ENCODE measurements around the gene RAB24.

The RAB24 gene

DNA sequence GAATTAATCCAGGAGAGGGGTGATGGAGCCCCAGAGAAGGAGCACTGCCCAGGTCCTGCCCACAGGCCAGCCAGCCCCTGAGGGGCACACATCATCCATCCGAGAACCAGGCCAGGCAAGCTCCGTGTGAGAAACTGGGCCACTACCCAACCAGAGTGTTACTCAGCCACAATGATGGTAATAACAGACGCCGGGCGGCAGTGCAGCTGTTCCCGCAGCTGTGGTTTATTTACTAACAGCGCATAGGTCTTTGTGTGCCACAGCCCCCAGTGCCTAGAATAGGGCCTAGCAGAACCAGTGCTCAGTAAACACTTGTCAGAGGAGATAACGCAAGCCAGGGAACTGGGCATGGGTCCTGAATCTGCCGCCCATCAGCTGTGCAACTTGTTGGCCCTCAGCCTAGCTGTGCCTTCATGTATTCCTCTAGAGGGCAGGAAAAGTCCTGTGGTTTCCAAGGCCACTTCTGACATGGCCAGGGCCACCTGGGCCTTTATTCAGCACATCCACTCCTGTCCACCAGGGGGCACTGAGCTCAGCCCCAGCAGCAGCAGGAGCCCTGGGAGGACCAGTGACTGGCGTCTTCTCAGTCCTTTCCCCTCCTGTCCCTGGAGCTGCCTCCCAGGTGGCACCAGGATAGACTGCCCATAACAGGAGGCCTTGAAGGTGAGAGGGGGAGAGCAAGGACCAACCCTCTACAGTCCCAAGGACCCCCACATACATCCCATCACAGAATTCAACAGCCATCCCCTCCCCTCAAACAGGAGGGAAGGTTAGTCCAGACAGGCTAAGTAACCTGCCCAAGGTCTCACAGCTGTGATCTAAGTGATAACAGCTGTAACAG, 6.1 kb upstream of the RAB24 start:
- ATAC-seq = peak; percentile 48
- TF ChIP-seq BACH2 (CRISPR knock-in tag; IDR thresholded peaks at IDR 0.05; ENCODE audit: borderline replicate concordance) = no peak
- TF ChIP-seq, protein P1, sequence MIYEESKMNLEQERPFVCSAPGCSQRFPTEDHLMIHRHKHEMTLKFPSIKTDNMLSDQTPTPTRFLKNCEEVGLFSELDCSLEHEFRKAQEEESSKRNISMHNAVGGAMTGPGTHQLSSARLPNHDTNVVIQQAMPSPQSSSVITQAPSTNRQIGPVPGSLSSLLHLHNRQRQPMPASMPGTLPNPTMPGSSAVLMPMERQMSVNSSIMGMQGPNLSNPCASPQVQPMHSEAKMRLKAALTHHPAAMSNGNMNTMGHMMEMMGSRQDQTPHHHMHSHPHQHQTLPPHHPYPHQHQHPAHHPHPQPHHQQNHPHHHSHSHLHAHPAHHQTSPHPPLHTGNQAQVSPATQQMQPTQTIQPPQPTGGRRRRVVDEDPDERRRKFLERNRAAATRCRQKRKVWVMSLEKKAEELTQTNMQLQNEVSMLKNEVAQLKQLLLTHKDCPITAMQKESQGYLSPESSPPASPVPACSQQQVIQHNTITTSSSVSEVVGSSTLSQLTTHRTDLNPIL (CRISPR knock-in tag; IDR thresholded peaks at IDR 0.05; ENCODE audit: low read depth) = no peak
- no peak for TF ChIP-seq ARNTL (CRISPR knock-in tag; IDR thresholded peaks at IDR 0.05; ENCODE audit: borderline replicate concordance, low read depth)
- no peak for TF ChIP-seq ZNF8 (CRISPR knock-in tag; IDR thresholded peaks at IDR 0.05)
- TF ChIP-seq ISL1 (CRISPR knock-in tag; IDR thresholded peaks at IDR 0.05) = no peak
- TF ChIP-seq ESRRG (CRISPR knock-in tag; IDR thresholded peaks at IDR 0.05) = no peak
- no peak for TF ChIP-seq CSDC2 (CRISPR knock-in tag; IDR thresholded peaks at IDR 0.05)
- no peak for TF ChIP-seq TCF4 (CRISPR knock-in tag; IDR thresholded peaks at IDR 0.05; ENCODE audit: borderline replicate concordance)
- no peak for TF ChIP-seq SNAI2 (CRISPR knock-in tag; IDR thresholded peaks at IDR 0.05)
- TF ChIP-seq GLIS3 (CRISPR knock-in tag; IDR thresholded peaks at IDR 0.05) = no peak
- TF ChIP-seq, protein P2, sequence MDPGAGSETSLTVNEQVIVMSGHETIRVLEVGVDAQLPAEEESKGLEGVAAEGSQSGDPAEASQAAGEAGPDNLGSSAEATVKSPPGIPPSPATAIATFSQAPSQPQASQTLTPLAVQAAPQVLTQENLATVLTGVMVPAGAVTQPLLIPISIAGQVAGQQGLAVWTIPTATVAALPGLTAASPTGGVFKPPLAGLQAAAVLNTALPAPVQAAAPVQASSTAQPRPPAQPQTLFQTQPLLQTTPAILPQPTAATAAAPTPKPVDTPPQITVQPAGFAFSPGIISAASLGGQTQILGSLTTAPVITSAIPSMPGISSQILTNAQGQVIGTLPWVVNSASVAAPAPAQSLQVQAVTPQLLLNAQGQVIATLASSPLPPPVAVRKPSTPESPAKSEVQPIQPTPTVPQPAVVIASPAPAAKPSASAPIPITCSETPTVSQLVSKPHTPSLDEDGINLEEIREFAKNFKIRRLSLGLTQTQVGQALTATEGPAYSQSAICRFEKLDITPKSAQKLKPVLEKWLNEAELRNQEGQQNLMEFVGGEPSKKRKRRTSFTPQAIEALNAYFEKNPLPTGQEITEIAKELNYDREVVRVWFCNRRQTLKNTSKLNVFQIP (CRISPR knock-in tag; IDR thresholded peaks at IDR 0.05; ENCODE audit: borderline replicate concordance, low read depth) = no peak
- TF ChIP-seq PPARA (CRISPR knock-in tag; IDR thresholded peaks at IDR 0.05; ENCODE audit: borderline replicate concordance) = no peak
- no peak for TF ChIP-seq ZNF70 (CRISPR knock-in tag; IDR thresholded peaks at IDR 0.05)

DNA sequence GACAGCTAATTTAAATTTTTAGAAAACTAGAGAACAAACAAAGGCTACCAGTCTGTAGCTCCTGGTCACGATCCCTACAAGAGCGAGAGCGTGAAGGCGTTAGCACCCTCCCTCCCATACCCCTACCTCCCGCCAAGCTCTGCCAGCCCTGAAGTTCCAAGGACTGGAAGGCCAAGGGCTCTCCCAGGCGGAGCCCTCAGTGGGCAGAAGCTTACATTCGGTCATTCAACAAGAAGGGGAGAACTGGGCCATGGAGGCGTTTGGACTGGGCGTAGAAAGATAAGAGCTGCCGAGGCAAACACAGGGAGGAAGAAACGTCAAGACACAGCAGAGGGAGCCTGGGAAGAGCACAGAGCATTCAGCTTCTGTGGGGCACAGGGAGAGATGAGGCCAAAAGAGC, 5.2 kb upstream of the RAB24 start:
- TF ChIP-seq, protein P1 (CRISPR knock-in tag; IDR thresholded peaks at IDR 0.05; ENCODE audit: low read depth) = no peak
- TF ChIP-seq TCF4 (CRISPR knock-in tag; IDR thresholded peaks at IDR 0.05; ENCODE audit: borderline replicate concordance) (no peak), ESRRG (CRISPR knock-in tag; IDR thresholded peaks at IDR 0.05) (no peak)
- no peak for ATAC-seq

DNA sequence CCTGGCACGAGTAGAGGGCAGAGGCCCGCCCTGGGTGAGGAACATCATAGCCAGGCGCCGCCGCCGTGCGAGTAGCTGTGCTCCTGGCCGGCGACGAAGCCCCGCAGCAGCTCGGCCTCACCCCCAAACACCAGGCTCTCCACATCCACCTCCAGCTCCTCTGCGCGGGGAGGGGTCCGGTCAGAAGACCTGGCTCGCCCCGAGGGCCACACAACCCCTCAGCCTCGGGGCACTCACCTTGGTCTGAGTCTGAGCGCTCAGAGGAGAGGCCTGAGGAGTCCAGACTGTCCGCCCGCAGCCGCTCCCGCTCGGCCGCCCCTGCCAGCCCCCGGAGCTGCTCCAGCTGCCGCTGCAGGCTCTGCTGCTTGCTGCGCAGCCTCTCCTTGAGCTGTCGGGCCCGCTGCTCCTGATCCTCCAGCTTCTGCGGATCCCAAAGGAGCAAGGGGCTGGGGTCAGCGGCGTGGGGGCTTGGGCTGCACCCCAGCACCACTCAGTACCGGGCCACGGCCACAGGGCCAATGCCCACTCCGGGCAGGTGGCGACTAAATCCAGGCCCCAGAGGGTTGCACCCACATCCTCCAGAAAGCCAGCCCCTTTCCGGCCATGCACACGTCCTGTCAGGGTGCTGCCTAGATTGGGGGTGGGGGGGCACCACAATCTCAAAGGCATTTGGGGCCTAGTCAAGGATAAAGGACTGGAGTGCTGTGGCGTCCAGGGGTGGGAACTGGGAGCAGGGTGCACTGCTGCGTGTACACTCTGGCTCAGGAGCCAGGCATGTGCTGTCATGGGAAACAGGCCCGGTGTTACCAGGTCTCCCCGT, 4.2 kb upstream of the RAB24 start:
- no peak for ATAC-seq
- TF ChIP-seq ARNTL (CRISPR knock-in tag; IDR thresholded peaks at IDR 0.05; ENCODE audit: borderline replicate concordance, low read depth) (no peak), ESRRG (CRISPR knock-in tag; IDR thresholded peaks at IDR 0.05) (no peak), RARB (CRISPR knock-in tag; IDR thresholded peaks at IDR 0.05) (no peak), ZFP30 (CRISPR knock-in tag; IDR thresholded peaks at IDR 0.05) (no peak)
- TF ChIP-seq, protein P3, sequence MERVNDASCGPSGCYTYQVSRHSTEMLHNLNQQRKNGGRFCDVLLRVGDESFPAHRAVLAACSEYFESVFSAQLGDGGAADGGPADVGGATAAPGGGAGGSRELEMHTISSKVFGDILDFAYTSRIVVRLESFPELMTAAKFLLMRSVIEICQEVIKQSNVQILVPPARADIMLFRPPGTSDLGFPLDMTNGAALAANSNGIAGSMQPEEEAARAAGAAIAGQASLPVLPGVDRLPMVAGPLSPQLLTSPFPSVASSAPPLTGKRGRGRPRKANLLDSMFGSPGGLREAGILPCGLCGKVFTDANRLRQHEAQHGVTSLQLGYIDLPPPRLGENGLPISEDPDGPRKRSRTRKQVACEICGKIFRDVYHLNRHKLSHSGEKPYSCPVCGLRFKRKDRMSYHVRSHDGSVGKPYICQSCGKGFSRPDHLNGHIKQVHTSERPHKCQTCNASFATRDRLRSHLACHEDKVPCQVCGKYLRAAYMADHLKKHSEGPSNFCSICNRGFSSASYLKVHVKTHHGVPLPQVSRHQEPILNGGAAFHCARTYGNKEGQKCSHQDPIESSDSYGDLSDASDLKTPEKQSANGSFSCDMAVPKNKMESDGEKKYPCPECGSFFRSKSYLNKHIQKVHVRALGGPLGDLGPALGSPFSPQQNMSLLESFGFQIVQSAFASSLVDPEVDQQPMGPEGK (CRISPR knock-in tag; IDR thresholded peaks at IDR 0.05; ENCODE audit: borderline replicate concordance) = no peak
- TF ChIP-seq, protein P4, sequence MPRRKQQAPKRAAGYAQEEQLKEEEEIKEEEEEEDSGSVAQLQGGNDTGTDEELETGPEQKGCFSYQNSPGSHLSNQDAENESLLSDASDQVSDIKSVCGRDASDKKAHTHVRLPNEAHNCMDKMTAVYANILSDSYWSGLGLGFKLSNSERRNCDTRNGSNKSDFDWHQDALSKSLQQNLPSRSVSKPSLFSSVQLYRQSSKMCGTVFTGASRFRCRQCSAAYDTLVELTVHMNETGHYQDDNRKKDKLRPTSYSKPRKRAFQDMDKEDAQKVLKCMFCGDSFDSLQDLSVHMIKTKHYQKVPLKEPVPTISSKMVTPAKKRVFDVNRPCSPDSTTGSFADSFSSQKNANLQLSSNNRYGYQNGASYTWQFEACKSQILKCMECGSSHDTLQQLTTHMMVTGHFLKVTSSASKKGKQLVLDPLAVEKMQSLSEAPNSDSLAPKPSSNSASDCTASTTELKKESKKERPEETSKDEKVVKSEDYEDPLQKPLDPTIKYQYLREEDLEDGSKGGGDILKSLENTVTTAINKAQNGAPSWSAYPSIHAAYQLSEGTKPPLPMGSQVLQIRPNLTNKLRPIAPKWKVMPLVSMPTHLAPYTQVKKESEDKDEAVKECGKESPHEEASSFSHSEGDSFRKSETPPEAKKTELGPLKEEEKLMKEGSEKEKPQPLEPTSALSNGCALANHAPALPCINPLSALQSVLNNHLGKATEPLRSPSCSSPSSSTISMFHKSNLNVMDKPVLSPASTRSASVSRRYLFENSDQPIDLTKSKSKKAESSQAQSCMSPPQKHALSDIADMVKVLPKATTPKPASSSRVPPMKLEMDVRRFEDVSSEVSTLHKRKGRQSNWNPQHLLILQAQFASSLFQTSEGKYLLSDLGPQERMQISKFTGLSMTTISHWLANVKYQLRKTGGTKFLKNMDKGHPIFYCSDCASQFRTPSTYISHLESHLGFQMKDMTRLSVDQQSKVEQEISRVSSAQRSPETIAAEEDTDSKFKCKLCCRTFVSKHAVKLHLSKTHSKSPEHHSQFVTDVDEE (CRISPR knock-in tag; IDR thresholded peaks at IDR 0.05) = no peak

All from SK-N-SH treated with all-trans-retinoic acid at 6 μM for 48 hours (cell line).